ENCODE results near the gene CLCNKB. TPM values are rescaled to one million over a fixed set of nuclear protein-coding genes. Genes with fewer than 3 reads are reported as not detected.
"Not testable (repeated sequence)": the region's sequence is repeated elsewhere in the genome, so short reads cannot be mapped to it uniquely, and the experiment has no call there.

CLCNKB gene
- total and polyA plus RNA-seq, 7 donors, result 0.04 to 0.71 (median 0.30) TPM; not detected in 3

GRCh38 chr1:16061266-16061665, 17.7 kb downstream of the CLCNKB start:
- Histone ChIP-seq H3K36me3 (no peaks in the 10 kb centered on the region), H3K27ac (no peak overlapping the region), H3K4me1 (no peaks in the 10 kb centered on the region), H3K27me3 (no peaks in the 10 kb centered on the region), H3K4me3 (no peak overlapping the region), H3K9me3 (no peaks in the 10 kb centered on the region)
- DNase-seq, result no peak
- no peak for TF ChIP-seq POLR2A (IDR thresholded peaks at IDR 0.05)
- TF ChIP-seq POLR2AphosphoS5 (IDR thresholded peaks at IDR 0.05), result no peak
- no peak for TF ChIP-seq EP300 (IDR thresholded peaks at IDR 0.05)
- TF ChIP-seq CTCF (IDR thresholded peaks at IDR 0.05), result no peak
- intact Hi-C loops (cut with DNase I), result no loop called here
- WGBS, 2 donors, result 45 to 81% methylated on average over 3 of the region's 3 CpGs

GRCh38 chr1:16061989-16062686, 18.6 kb downstream of the CLCNKB start:
- H3K27me3 ChIP-seq; intact Hi-C loops (cut with DNase I); H3K4me1 ChIP-seq; H3K9me3 ChIP-seq; DNase-seq; H3K27ac ChIP-seq; H3K36me3 ChIP-seq; H3K4me3 ChIP-seq: not testable (repeated sequence)
- WGBS, 2 donors, result 75 to 83% methylated on average over 18 of the region's 18 CpGs

GRCh38 chr1:16062687-16063075, 19.1 kb downstream of the CLCNKB start:
- intact Hi-C loops (cut with DNase I); H3K27me3 ChIP-seq; H3K4me3 ChIP-seq; DNase-seq; H3K27ac ChIP-seq; H3K9me3 ChIP-seq; H3K4me1 ChIP-seq; H3K36me3 ChIP-seq: not testable (repeated sequence)
- 86 to 88% methylated on average over 9 of the region's 9 CpGs for WGBS, 2 donors

- intact Hi-C loops (cut with DNase I), result no loop called here
- no peak for TF ChIP-seq CTCF (IDR thresholded peaks at IDR 0.05)
- TF ChIP-seq EP300 (IDR thresholded peaks at IDR 0.05), result no peak
- TF ChIP-seq POLR2A (IDR thresholded peaks at IDR 0.05), result no peak
- no peak for TF ChIP-seq POLR2AphosphoS5 (IDR thresholded peaks at IDR 0.05)
- no peak overlapping the region for H3K27ac ChIP-seq
- H3K36me3 ChIP-seq, result no peaks in the 10 kb centered on the region
- no peak overlapping the region for H3K4me3 ChIP-seq
- H3K4me1 ChIP-seq, result peaks cover 0 to 5% (median under 1%) of the 10 kb centered on the region in 4 donors
- WGBS, 2 donors, result 91 to 93% methylated on average over 15 of the region's 15 CpGs
- no peak for DNase-seq
- no peaks in the 10 kb centered on the region for H3K27me3 ChIP-seq
- H3K9me3 ChIP-seq, result no peaks in the 10 kb centered on the region
Measured at GRCh38 chr1:16063226-16063829, 19.7 kb downstream of the CLCNKB start.

- no peak overlapping the region for H3K4me3 ChIP-seq
- intact Hi-C loops (cut with DNase I), result no loop called here
- 64 to 76% methylated on average over 9 of the region's 9 CpGs for whole genome bisulfite sequencing, 2 donors
- H3K27me3 ChIP-seq, result no peaks in the 10 kb centered on the region
- H3K27ac ChIP-seq, result no peak overlapping the region
- no peaks in the 10 kb centered on the region for H3K36me3 ChIP-seq
- TF ChIP-seq CTCF (IDR thresholded peaks at IDR 0.05) (no peak), POLR2AphosphoS5 (IDR thresholded peaks at IDR 0.05) (no peak), POLR2A (IDR thresholded peaks at IDR 0.05) (no peak), EP300 (IDR thresholded peaks at IDR 0.05) (no peak)
- peaks cover 0 to 9% (median 3%) of the 10 kb centered on the region in 4 donors for H3K4me1 ChIP-seq
- no peaks in the 10 kb centered on the region for H3K9me3 ChIP-seq
- no peak for DNase-seq
Measured at GRCh38 chr1:16063921-16064320, 20.3 kb downstream of the CLCNKB start.

All from sigmoid colon (tissue), 7 donors.